ENCODE results near the gene ERMP1.
A peak's percentile ranks its signal among the peaks of the same experiment; 100 is the strongest.

ERMP1 gene

DNA sequence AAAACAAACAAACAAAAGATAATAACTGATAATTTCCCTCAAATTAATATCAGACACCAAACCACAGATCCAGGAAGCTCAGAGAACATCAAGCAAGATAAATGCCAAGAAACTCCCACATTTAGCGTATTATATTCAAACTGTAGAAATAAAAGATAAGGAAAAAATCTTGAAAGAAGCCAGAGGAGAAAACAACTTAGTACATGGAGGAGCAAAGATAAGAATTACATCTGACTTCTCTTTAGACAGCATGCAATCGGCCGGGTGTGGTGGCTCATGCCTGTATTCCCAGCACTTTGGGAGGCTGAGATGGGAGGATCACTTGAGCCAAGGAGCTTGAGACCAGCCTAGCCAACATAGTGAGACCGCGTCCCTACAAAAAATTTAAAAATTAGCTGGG lies 40.5 kb upstream of the ERMP1 start:
- TF ChIP-seq, protein P1, sequence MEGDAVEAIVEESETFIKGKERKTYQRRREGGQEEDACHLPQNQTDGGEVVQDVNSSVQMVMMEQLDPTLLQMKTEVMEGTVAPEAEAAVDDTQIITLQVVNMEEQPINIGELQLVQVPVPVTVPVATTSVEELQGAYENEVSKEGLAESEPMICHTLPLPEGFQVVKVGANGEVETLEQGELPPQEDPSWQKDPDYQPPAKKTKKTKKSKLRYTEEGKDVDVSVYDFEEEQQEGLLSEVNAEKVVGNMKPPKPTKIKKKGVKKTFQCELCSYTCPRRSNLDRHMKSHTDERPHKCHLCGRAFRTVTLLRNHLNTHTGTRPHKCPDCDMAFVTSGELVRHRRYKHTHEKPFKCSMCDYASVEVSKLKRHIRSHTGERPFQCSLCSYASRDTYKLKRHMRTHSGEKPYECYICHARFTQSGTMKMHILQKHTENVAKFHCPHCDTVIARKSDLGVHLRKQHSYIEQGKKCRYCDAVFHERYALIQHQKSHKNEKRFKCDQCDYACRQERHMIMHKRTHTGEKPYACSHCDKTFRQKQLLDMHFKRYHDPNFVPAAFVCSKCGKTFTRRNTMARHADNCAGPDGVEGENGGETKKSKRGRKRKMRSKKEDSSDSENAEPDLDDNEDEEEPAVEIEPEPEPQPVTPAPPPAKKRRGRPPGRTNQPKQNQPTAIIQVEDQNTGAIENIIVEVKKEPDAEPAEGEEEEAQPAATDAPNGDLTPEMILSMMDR (IDR thresholded peaks at IDR 0.05; ENCODE audit: insufficient read depth, low read depth, low read length, missing control alignments), result no peak

DNA sequence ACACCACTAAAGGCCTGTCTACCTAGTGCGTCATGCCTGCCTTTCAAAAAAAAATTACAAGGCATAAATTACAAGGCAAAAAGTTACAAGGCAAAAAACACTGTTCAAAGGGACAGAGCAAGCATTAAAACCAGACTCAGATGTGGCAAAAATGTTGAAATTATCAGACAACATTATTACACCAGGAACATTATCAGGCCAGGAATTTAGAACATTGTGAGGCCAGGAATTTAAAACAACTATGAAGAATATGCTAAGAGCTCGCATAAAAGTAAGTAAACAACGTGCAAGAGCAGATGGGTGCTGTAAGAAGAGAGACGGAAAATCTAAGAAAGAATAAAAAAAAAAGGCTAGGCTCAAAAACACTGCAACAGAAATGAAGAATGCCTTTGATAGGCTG lies 39.6 kb upstream of the ERMP1 start:
- H3K4me3 ChIP-seq (ENCODE audit: low read length), result no peak overlapping the region
- TF ChIP-seq, protein P1 (IDR thresholded peaks at IDR 0.05; ENCODE audit: insufficient read depth, low read depth, low read length, missing control alignments), result no peak
- DNase-seq (ENCODE audit: low read depth), result no peak

More for the DNA sequence above, 40.5 kb upstream of the ERMP1 start:
- H3K4me3 ChIP-seq (ENCODE audit: low read length), result no peak overlapping the region
- DNase-seq (ENCODE audit: low read depth), result no peak

DNA sequence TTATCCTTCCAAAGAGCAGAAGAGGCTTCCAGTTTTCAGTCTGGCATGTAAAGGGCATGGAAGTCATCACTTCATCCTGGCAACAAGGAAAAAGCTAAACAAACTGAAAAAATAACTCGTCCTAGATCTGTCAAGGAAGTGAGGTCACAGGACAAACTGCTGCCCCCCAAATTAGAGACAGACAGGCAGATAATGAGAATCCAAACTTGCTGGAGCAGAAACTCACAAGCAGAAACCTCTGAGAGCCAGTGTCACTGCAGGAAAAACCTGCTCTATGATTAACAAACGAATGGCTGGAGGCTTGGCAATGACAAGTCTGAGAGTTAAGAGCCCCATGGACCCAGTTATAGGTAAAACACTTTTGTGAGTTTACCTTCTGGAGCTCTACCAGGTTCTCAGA lies 38.9 kb upstream of the ERMP1 start:
- H3K4me3 ChIP-seq (ENCODE audit: low read length), result no peak overlapping the region
- DNase-seq (ENCODE audit: low read depth), result peak; percentile 75
- TF ChIP-seq, protein P1 (IDR thresholded peaks at IDR 0.05; ENCODE audit: insufficient read depth, low read depth, low read length, missing control alignments), result no peak

DNA sequence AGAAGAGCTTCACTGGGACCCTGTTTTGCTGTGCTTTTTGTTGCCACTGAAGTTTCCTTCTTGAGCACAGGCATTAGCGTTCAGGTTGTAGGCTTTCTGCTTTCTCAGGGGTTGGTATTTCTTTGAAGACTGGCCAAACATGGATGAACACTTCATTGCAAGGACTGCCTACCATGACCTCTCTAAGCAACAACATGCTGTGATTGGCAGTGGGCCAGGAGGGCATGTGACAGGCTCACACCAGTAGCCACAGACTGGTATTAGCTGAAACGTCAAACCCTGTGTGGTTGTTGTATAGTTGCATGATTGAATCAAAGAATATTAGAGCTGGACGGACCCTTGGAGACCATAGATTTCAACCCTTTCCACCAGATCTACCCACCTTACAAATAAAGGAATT lies 37.8 kb upstream of the ERMP1 start:
- no peak for DNase-seq (ENCODE audit: low read depth)
- TF ChIP-seq, protein P1 (IDR thresholded peaks at IDR 0.05; ENCODE audit: insufficient read depth, low read depth, low read length, missing control alignments), result no peak
- no peak overlapping the region for H3K4me3 ChIP-seq (ENCODE audit: low read length)

DNA sequence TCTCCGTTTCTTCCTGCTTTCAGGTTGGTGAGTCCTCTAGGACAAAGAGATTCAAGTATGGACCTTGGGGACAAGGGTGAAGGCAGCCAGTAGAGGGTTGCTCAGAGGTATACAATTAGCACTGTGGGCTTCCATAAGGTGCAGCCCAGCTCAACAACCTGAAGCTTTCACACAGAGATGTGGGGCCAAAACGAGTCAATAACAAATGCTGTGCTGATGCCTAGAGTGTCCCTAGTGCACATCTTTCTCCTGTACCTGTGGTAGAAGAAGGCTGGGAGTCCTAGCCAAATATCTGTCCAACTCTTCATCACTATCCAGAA lies 37.1 kb upstream of the ERMP1 start:
- DNase-seq (ENCODE audit: low read depth), result no peak
- H3K4me3 ChIP-seq (ENCODE audit: low read length), result no peak overlapping the region
- TF ChIP-seq, protein P1 (IDR thresholded peaks at IDR 0.05; ENCODE audit: insufficient read depth, low read depth, low read length, missing control alignments), result no peak

DNA sequence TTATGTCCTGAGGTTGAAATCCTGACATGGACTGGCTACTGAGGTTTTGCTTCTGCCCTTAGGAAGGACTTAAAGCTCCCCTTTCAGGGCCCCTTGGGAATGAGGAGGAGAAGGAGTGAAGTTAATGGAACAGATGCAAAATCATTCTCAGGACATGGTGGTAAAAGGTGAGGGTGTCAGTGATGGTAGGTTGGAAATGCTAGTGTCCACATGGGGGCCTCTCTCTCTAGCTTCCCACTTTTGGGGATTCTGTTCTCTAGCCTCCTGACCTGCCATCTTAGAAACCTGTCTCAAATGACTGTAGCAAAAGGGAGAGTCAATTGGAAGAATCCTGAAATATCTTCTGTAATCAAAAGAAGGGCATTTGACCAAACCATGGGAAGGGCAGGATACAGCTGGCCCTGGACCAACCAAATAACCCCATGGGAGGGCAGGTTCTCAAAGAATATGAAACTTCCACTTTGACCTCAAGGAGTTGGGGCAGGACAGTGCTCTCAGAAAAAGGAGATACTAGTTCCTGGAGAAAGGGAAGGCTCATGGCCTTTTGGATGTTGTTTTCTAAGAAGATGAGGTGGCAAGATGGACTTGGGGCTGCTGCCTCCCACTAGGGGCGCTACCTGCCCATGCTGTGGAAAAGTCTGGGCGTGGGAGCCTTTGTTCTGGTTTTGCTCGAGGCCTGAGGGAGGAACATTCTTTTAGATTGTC lies 36.5 kb upstream of the ERMP1 start:
- DNase-seq (ENCODE audit: low read depth), result peak; percentile 62
- H3K4me3 ChIP-seq (ENCODE audit: low read length), result no peak overlapping the region
- TF ChIP-seq, protein P1 (IDR thresholded peaks at IDR 0.05; ENCODE audit: insufficient read depth, low read depth, low read length, missing control alignments), result peak; percentile 67

DNA sequence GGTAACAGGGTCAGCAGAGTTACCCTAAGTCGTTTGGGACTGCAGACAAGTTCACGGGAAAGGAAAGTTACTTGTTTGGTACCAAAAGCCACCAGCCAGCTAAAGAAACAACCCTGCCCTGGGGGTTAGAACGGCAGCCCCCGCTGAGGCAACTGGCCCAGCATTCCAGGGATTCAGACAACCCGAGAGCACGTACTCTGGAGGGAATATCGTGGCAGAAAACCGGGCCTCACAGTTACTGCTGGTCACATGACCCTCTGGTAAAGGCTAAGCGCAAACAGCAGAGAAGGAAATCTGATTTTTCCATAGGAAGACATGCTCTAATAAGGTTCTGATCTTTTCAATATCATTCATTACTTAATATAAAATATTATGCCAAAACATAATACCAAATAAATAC lies 35.3 kb upstream of the ERMP1 start:
- no peak for DNase-seq (ENCODE audit: low read depth)
- H3K4me3 ChIP-seq (ENCODE audit: low read length), result no peak overlapping the region
- TF ChIP-seq, protein P1 (IDR thresholded peaks at IDR 0.05; ENCODE audit: insufficient read depth, low read depth, low read length, missing control alignments), result no peak
